Measurements from ENCODE around the gene CAPN5. TPM values are rescaled to one million over a fixed set of nuclear protein-coding genes. Genes with fewer than 3 reads are reported as not detected.

Gene CAPN5
- total RNA-seq, 1 donor from 2014 or later = 15.0 TPM

GRCh38 chr11:77174559-77174958, 107.8 kb downstream of the CAPN5 start:
- H3K36me3 ChIP-seq = no peaks in the 10 kb centered on the region
- H3K27me3 ChIP-seq = no peaks in the 10 kb centered on the region
- intact Hi-C loops (cut with DNase I) = no loop called here

DNA sequence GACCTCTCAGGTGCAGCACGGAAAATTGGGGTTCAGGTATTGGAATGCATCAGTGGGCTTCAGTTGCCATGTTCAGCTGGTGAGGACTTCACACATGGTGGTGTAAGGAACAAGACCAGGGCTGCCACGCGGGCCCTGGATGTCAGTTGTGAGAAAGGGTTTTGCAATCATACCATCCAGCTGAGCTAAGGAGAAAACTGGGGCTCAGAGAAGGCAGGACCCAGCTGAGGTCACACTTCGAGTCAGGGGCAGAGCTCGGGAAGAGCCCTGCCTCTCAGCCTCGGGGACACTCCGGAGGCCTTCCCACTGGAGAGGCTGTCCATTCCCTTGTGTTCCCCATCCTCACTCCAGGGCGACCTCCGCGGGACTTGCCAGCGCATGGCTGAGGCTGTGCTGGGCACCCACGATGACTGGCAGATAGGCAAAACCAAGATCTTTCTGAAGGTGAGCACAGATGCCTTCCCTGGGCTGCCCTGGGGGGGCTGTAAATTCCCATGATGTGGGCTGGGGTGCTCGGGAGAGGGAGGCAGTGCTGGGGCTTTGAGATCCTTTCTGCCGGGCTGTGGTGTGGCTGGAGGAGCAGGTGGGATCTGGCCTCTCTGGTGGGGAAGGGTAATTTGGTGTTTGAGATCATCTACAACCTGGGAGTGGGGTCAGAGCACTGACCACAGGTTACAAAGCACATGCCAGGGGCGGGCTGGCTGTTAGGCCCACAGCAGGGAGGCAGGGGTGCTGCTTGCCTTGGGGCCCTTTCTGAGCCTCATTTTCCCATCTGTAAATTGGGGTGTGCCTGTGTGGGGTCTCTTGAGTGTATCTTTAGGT, 108.5 kb downstream of the CAPN5 start:
- H3K27ac ChIP-seq = no peak overlapping the region
- intact Hi-C loops (cut with DNase I) = no loop called here
- no peak for DNase-seq (ENCODE audit: extremely low spot score in 2 of 2)
- no peaks in the 10 kb centered on the region for H3K4me1 ChIP-seq
- H3K27me3 ChIP-seq = no peaks in the 10 kb centered on the region
- H3K9me3 ChIP-seq = no peaks in the 10 kb centered on the region
- H3K36me3 ChIP-seq = no peaks in the 10 kb centered on the region
- no peak overlapping the region for H3K4me3 ChIP-seq
- TF ChIP-seq POLR2A (IDR thresholded peaks at IDR 0.05) (no peak), POLR2AphosphoS5 (IDR thresholded peaks at IDR 0.05; ENCODE audit: insufficient read depth in 1 of 2, low read depth in 1 of 2) (no peak), CTCF (IDR thresholded peaks at IDR 0.05) (no peak)

More at GRCh38 chr11:77174559-77174958, 107.8 kb downstream of the CAPN5 start:
- H3K4me1 ChIP-seq = no peaks in the 10 kb centered on the region
- H3K9me3 ChIP-seq = no peaks in the 10 kb centered on the region
- no peak overlapping the region for H3K4me3 ChIP-seq
- no peak overlapping the region for H3K27ac ChIP-seq
- TF ChIP-seq CTCF (IDR thresholded peaks at IDR 0.05) (no peak), POLR2AphosphoS5 (IDR thresholded peaks at IDR 0.05; ENCODE audit: insufficient read depth in 1 of 2, low read depth in 1 of 2) (no peak), POLR2A (IDR thresholded peaks at IDR 0.05) (no peak)
- no peak for DNase-seq (ENCODE audit: extremely low spot score in 2 of 2)

Other genes with a start within 250 kb of the CAPN5 start
- 16.2 TPM for gene ACER3, start 206.1 kb upstream of the CAPN5 start, total RNA-seq
- not detected for gene B3GNT6, start 32.6 kb upstream of the CAPN5 start, total RNA-seq
- not detected for gene OMP, start 35.9 kb downstream of the CAPN5 start, total RNA-seq
- 9.1 TPM for gene MYO7A, start 61.3 kb downstream of the CAPN5 start, total RNA-seq
- gene GDPD4, start 234.7 kb downstream of the CAPN5 start, total RNA-seq = not detected